GM12878 (cell line): ENCODE measurements around the gene RND1. TPM values are rescaled to one million over a fixed set of nuclear protein-coding genes. Genes with fewer than 3 reads are reported as not detected.

Source experiments
- ATAC-seq: fragments of 200-7000 bp; cut with Tn5 transposase; 3 replicates; pipeline ENCODE4 v1.9.1; 2020; ENCODE audit warnings: mild to moderate bottlenecking, moderate library complexity
- BruUV-seq: library from RNA; stranded (reverse); fragments of 400-500 nt; replicated peaks from 2 replicates; lab custom pipeline; 2021; lab: Mats Ljungman, UMichigan
- CTCF ChIA-PET: fragments of 300-600 bp; sonication (Branson Sonifier 250); formaldehyde crosslinking; extraction: SDS; loops from one replicate; lab custom pipeline; 2021; ENCODE audit warnings: inconsistent platforms; lab: Yijun Ruan, JAX
- POLR2A ChIA-PET: fragments of 350-600 bp; formaldehyde crosslinking; extraction: SDS; loops from one replicate; lab custom pipeline; 2021; ENCODE audit warnings: inconsistent platforms; lab: Charles Lee
- RAD21 ChIA-PET: fragments of 300-600 bp; sonication (Branson Sonifier 250); formaldehyde crosslinking; loops from one replicate; lab custom pipeline; 2023; ENCODE audit warnings: antibody characterized with exemption; ENCODE audit not compliant: unreplicated experiment; lab: Charles Lee
- SMC1A ChIA-PET: fragments of 300-600 bp; sonication (Branson Sonifier 250); formaldehyde crosslinking; loops from one replicate; lab custom pipeline; 2023; ENCODE audit not compliant: unreplicated experiment, uncharacterized antibody; lab: Charles Lee
- DNase-seq: peaks from one replicate; pipeline ENCODE4 v3.0.0-alpha.2; 2011; ENCODE audit warnings: low read depth, low spot score
- FAIRE-seq: peaks from 3 replicates; lab custom pipeline; 2011; peaks lifted over from hg19 to GRCh38; lab: Jason Lieb, UNC
- H2AFZ ChIP-seq: 2 replicates; pipeline ENCODE4 v1.6.0; 2011; ENCODE audit warnings: low read depth, low read length, control low read depth; ENCODE audit not compliant: control insufficient read depth
- H3K27ac ChIP-seq: 2 replicates; pipeline ENCODE4 v1.5.1; 2011; ENCODE audit warnings: control low read depth; ENCODE audit not compliant: control insufficient read depth, insufficient read depth
- H3K27me3 ChIP-seq, 2 experiments: replicated peaks in 1 of 2; 2 replicates each; pipeline versions ENCODE4 v1.6.0 to v1.6.1; 2011; ENCODE audit warnings: low read length in 1 of 2; ENCODE audit not compliant: control insufficient read depth in 2 of 2, insufficient read depth in 2 of 2
- H3K36me3 ChIP-seq, 2 experiments: 2 replicates each; pipeline ENCODE4 v1.5.1; 2011; ENCODE audit warnings: low read length in 1 of 2; ENCODE audit not compliant: control insufficient read depth in 2 of 2, insufficient read depth in 2 of 2
- H3K4me1 ChIP-seq: 2 replicates; pipeline ENCODE4 v1.6.1; 2011; ENCODE audit warnings: mild to moderate bottlenecking, low read length, moderate library complexity, mixed read lengths; ENCODE audit not compliant: control insufficient read depth, insufficient read depth
- H3K4me2 ChIP-seq: 2 replicates; pipeline ENCODE4 v1.6.0; 2011; ENCODE audit warnings: control low read depth; ENCODE audit not compliant: control insufficient read depth, insufficient read depth
- H3K4me3 ChIP-seq: fragments of 200-600 bp; sonication (generic); 2 replicates; pipeline ENCODE4 v1.5.1; 2016
- H3K79me2 ChIP-seq: 2 replicates; pipeline ENCODE4 v1.6.0; 2011; ENCODE audit warnings: low read length; ENCODE audit not compliant: control insufficient read depth, insufficient read depth
- H3K9ac ChIP-seq: 2 replicates; pipeline ENCODE4 v1.8.0; 2011; ENCODE audit warnings: low read length, control low read depth, mixed read lengths; ENCODE audit not compliant: control insufficient read depth, insufficient read depth
- H3K9me3 ChIP-seq: replicated peaks from 3 replicates; pipeline ENCODE4 v1.5.1; 2011; ENCODE audit warnings: mild to moderate bottlenecking, low read length; ENCODE audit not compliant: control insufficient read depth, insufficient read depth
- H4K20me1 ChIP-seq: 2 replicates; pipeline ENCODE4 v1.6.0; 2011; ENCODE audit not compliant: control insufficient read depth, insufficient read depth
- CBFB ChIP-seq: IDR thresholded peaks from 2 replicates; pipeline ENCODE4 v1.6.1; 2016; ENCODE audit warnings: antibody characterized with exemption, low read depth
- FOXM1 ChIP-seq: IDR thresholded peaks from 2 replicates; pipeline ENCODE4 v1.6.1; 2012; ENCODE audit warnings: low read depth, mild to moderate bottlenecking, inconsistent platforms, low read length, moderate library complexity
- HDGF ChIP-seq: fragments of 450-650 bp; IDR thresholded peaks from 2 replicates; pipeline ENCODE4 v1.6.1; 2016; ENCODE audit warnings: antibody characterized with exemption
- IRF5 ChIP-seq: fragments of 450-650 bp; IDR thresholded peaks from 2 replicates; pipeline ENCODE4 v1.6.1; 2017; ENCODE audit warnings: borderline replicate concordance
- JUND ChIP-seq: IDR thresholded peaks from 2 replicates; pipeline ENCODE4 v1.6.1; 2012; ENCODE audit warnings: low read depth, mild to moderate bottlenecking, low read length, improper control_type of control experiment, moderate library complexity
- MTA3 ChIP-seq: IDR thresholded peaks from 2 replicates; pipeline ENCODE4 v1.6.1; 2012; ENCODE audit warnings: low read length, inconsistent platforms, borderline replicate concordance
- NFXL1 ChIP-seq: fragments of 450-650 bp; IDR thresholded peaks from 2 replicates; pipeline ENCODE4 v1.6.1; 2017; ENCODE audit warnings: antibody characterized with exemption, mild to moderate bottlenecking, borderline replicate concordance
- NFYA ChIP-seq: IDR thresholded peaks from 2 replicates; pipeline ENCODE4 v1.6.1; 2011; ENCODE audit warnings: low read depth, mild to moderate bottlenecking, low read length, improper control_type of control experiment, borderline replicate concordance
- NR2C1 ChIP-seq: fragments of 450-650 bp; IDR thresholded peaks from 2 replicates; pipeline ENCODE4 v1.6.1; 2017; ENCODE audit warnings: antibody characterized with exemption, mild to moderate bottlenecking, moderate library complexity
- POLR2A ChIP-seq: IDR thresholded peaks from 2 replicates; pipeline ENCODE4 v1.6.1; 2011; ENCODE audit warnings: low read depth, mild to moderate bottlenecking, low read length
- POLR2AphosphoS5 ChIP-seq: IDR thresholded peaks from 2 replicates; pipeline ENCODE4 v1.6.1; 2011; ENCODE audit warnings: mild to moderate bottlenecking, low read length, inconsistent platforms
- RAD51 ChIP-seq: fragments of 450-650 bp; IDR thresholded peaks from 2 replicates; pipeline ENCODE4 v1.6.1; 2016; ENCODE audit warnings: moderate library complexity, mild to moderate bottlenecking, inconsistent platforms
- RBBP5 ChIP-seq: fragments of 200-600 bp; sonication (generic); conservative IDR thresholded peaks from 2 replicates; pipeline ENCODE4 v1.6.1; 2016
- SMAD1 ChIP-seq: fragments of 450-650 bp; IDR thresholded peaks from 2 replicates; pipeline ENCODE4 v1.6.1; 2018; ENCODE audit warnings: mild to moderate bottlenecking, low read depth; ENCODE audit not compliant: partially characterized antibody
- TBL1XR1 ChIP-seq: IDR thresholded peaks from 2 replicates; pipeline ENCODE4 v1.6.1; 2012; ENCODE audit warnings: low read depth, low read length, improper control_type of control experiment
- TCF12 ChIP-seq: IDR thresholded peaks from 2 replicates; pipeline ENCODE4 v1.6.1; 2011; ENCODE audit warnings: low read depth, mild to moderate bottlenecking, low read length
- ZBED1 ChIP-seq: IDR thresholded peaks from 2 replicates; pipeline ENCODE4 v1.6.1; 2016; ENCODE audit warnings: borderline replicate concordance
- ZNF384 ChIP-seq: IDR thresholded peaks from 2 replicates; pipeline ENCODE4 v1.6.1; 2012; ENCODE audit warnings: low read depth, mild to moderate bottlenecking, low read length, improper control_type of control experiment, borderline replicate concordance
- WGBS: methylation state at CpG from one replicate; pipeline ENCODE4 v1.1.6; 2016; ENCODE audit warnings: low lambda C conversion rate; ENCODE audit not compliant: insufficient replicate concordance, insufficient coverage; ENCODE audit errors: missing lambda C conversion rate; 5-methylcytosine and 5-hydroxymethylcytosine counted together
- in situ Hi-C: fragments of 300-500 bp; cut with MboI; formaldehyde crosslinking; loops from 9 replicates; pipeline ENCODE4 v1.14.3; 2018; ENCODE audit warnings: mixed read lengths
- intact Hi-C: fragments of 100-400 bp; cut with micrococcal nuclease; formaldehyde crosslinking; loops from one replicate; pipeline ENCODE4 v1.14.2; 2022; ENCODE audit not compliant: unreplicated experiment
- polyA plus RNA-seq, 11 experiments: library from polyadenylated mRNA; depleted of rRNA in 4 of 11; unstranded in 6 of 11; stranded (reverse) in 5 of 11; fragments of >200 nt; fragmentation: Nextera tagmentation in 4 of 11; fragmentation: Illumina TruSeq in 1 of 11; extraction: Ambion mirVana in 4 of 11; extraction: Trizol in 1 of 11; gene quantifications; 1 replicate in 1 of 11; 2 replicates in 10 of 11; pipeline versions ENCODE4 v1.2.1 to v1.2.3, GENCODE V29; 2011 to 2016; ENCODE audit warnings: inconsistent platforms in 2 of 11, missing spikeins in 2 of 11, low read depth in 1 of 11
- total RNA-seq, 4 experiments: library from RNA; depleted of rRNA in 3 of 4; stranded (reverse); fragments of >200 nt in 3 of 4; fragmentation: Illumina TruSeq in 1 of 4; extraction: Trizol in 1 of 4; gene quantifications; 2 replicates each; pipeline versions ENCODE4 v1.2.1 to v1.2.3, GENCODE V29; 2013 to 2021
- TF ChIP-seq, protein P1 (sequence below): IDR thresholded peaks from 2 replicates; pipeline ENCODE4 v1.6.1; 2012; ENCODE audit warnings: low read depth, low read length, improper control_type of control experiment
- TF ChIP-seq, protein P2 (sequence below): fragments of 450-650 bp; formaldehyde crosslinking; IDR thresholded peaks from 2 replicates; pipeline ENCODE4 v1.5.0; 2022; ENCODE audit warnings: mild to moderate bottlenecking, missing genetic modification characterization

The RND1 gene
- total and polyA plus RNA-seq, 10 of the 15 experiments (the other 5 are each of a cell fraction or from before 2014, with no cell fraction given): 0.24 to 5.1 (median 1.5) TPM

DNA sequence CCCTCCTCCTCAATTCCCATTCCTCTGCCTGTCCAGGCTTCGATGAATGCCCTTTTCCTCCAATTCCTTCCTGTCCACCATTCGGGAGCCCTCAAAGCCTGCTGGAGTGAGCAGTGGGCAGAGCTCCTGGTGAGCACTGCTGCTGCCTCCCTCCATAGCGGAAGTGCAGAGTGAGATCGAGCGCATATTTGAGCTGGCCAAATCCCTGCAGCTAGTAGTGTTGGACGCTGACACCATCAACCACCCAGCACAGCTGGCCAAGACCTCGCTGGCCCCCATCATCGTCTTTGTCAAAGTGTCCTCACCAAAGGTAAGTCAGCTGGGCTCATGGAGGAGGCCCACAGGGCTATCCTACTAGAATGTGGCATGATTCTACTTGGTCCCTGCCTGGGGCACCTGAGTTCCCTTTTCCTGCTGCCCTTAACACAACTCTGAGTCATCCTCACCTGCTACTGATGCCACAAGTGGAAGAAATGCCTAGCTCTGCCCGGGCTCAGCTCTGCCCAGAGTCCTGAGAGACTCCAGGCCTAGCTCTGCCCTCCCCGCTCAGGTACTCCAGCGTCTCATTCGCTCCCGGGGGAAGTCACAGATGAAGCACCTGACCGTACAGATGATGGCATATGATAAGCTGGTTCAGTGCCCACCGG lies 39.3 kb downstream of the RND1 start:
- intact Hi-C loops: no loop called here
- POLR2A ChIA-PET: no interaction called here
- Histone ChIP-seq H3K4me1 (no peaks in the 10 kb centered on the region; the same call in 1 of the 2 replicates), H2AFZ (no peak overlapping the region), H3K79me2 (no peaks in the 10 kb centered on the region), H3K9ac (no peak overlapping the region), H3K4me2 (no peak overlapping the region), H3K27ac (no peak overlapping the region), H3K36me3 (peaks cover 19 to 22% of the 10 kb centered on the region in 2 experiments; a peak in 3 of 4 replicates), H4K20me1 (no peaks in the 10 kb centered on the region), H3K9me3 (no peaks in the 10 kb centered on the region), H3K4me3 (no peak overlapping the region), H3K27me3 (no peaks in the 10 kb centered on the region; a peak in 1 of 4 replicates)
- DNase-seq (no peak), ATAC-seq (no peak), FAIRE-seq (no peak)
- 78% methylated on average over 15 of the region's 15 CpGs for WGBS
- BruUV-seq: no TSS peak
- in situ Hi-C loops: no loop called here
- no peak for TF ChIP-seq NFYA
- no peak for TF ChIP-seq MTA3
- TF ChIP-seq HDGF: no peak
- TF ChIP-seq NFXL1: no peak
- no peak for TF ChIP-seq IRF5
- TF ChIP-seq RBBP5: no peak
- TF ChIP-seq RAD51: no peak
- no peak for TF ChIP-seq ZNF384
- TF ChIP-seq TBL1XR1: no peak
- no peak for TF ChIP-seq ZBED1
- no peak for TF ChIP-seq POLR2A
- TF ChIP-seq, protein P1, sequence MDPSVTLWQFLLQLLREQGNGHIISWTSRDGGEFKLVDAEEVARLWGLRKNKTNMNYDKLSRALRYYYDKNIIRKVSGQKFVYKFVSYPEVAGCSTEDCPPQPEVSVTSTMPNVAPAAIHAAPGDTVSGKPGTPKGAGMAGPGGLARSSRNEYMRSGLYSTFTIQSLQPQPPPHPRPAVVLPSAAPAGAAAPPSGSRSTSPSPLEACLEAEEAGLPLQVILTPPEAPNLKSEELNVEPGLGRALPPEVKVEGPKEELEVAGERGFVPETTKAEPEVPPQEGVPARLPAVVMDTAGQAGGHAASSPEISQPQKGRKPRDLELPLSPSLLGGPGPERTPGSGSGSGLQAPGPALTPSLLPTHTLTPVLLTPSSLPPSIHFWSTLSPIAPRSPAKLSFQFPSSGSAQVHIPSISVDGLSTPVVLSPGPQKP: no peak
- TF ChIP-seq TCF12: no peak
- TF ChIP-seq NR2C1: no peak
- no peak for TF ChIP-seq FOXM1
- TF ChIP-seq, protein P2, sequence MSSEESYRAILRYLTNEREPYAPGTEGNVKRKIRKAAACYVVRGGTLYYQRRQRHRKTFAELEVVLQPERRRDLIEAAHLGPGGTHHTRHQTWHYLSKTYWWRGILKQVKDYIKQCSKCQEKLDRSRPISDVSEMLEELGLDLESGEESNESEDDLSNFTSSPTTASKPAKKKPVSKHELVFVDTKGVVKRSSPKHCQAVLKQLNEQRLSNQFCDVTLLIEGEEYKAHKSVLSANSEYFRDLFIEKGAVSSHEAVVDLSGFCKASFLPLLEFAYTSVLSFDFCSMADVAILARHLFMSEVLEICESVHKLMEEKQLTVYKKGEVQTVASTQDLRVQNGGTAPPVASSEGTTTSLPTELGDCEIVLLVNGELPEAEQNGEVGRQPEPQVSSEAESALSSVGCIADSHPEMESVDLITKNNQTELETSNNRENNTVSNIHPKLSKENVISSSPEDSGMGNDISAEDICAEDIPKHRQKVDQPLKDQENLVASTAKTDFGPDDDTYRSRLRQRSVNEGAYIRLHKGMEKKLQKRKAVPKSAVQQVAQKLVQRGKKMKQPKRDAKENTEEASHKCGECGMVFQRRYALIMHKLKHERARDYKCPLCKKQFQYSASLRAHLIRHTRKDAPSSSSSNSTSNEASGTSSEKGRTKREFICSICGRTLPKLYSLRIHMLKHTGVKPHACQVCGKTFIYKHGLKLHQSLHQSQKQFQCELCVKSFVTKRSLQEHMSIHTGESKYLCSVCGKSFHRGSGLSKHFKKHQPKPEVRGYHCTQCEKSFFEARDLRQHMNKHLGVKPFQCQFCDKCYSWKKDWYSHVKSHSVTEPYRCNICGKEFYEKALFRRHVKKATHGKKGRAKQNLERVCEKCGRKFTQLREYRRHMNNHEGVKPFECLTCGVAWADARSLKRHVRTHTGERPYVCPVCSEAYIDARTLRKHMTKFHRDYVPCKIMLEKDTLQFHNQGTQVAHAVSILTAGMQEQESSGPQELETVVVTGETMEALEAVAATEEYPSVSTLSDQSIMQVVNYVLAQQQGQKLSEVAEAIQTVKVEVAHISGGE (CRISPR knock-in tag): no peak
- TF ChIP-seq POLR2AphosphoS5: no peak
- TF ChIP-seq CBFB: no peak
- no peak for TF ChIP-seq JUND
- TF ChIP-seq SMAD1: no peak
- SMC1A ChIA-PET: no interaction called here
- RAD21 ChIA-PET: interaction anchor here (1.1 kb wide), 1 partner anchor 73 kb away, joined by 3 read pairs; no protein-coding TSS in a partner anchor
- CTCF ChIA-PET: interaction anchor here (1.0 to 4.2 kb wide), 5 partner anchors 10 to 171 kb away, joined by 3 to 26 read pairs (median 3); no protein-coding TSS in a partner anchor
